ENCODE data around the gene ATP8B4. TPM values are rescaled to one million over a fixed set of nuclear protein-coding genes. Genes with fewer than 3 reads are reported as not detected.

The ATP8B4 gene
- total RNA-seq, 1 donor from 2014 or later: 9.4 TPM

- Histone ChIP-seq H3K4me3 (no peak overlapping the region), H3K4me1 (no peaks in the 10 kb centered on the region), H3K36me3 (no peaks in the 10 kb centered on the region), H3K27ac (no peak overlapping the region), H3K27me3 (no peaks in the 10 kb centered on the region), H3K9me3 (no peaks in the 10 kb centered on the region)
- ATAC-seq: no peak
- intact Hi-C loops (cut with DNase I): no loop called here
- TF ChIP-seq CTCF (IDR thresholded peaks at IDR 0.05): no peak
- no peak for DNase-seq
Measured at GRCh38 chr15:50046867-50047266, 72.2 kb downstream of the ATP8B4 start.

- Histone ChIP-seq H3K9me3 (no peaks in the 10 kb centered on the region), H3K36me3 (no peaks in the 10 kb centered on the region), H3K4me1 (no peaks in the 10 kb centered on the region), H3K27me3 (no peaks in the 10 kb centered on the region), H3K27ac (no peak overlapping the region), H3K4me3 (no peak overlapping the region)
- ATAC-seq (no peak), DNase-seq (no peak)
- no peak for TF ChIP-seq CTCF (IDR thresholded peaks at IDR 0.05)
- intact Hi-C loops (cut with DNase I): no loop called here
Measured at GRCh38 chr15:50046159-50046558, 72.9 kb downstream of the ATP8B4 start.

- intact Hi-C loops (cut with DNase I): no loop called here
- Histone ChIP-seq H3K4me1 (no peaks in the 10 kb centered on the region), H3K9me3 (no peaks in the 10 kb centered on the region), H3K27ac (no peak overlapping the region), H3K36me3 (no peaks in the 10 kb centered on the region), H3K4me3 (no peak overlapping the region), H3K27me3 (no peaks in the 10 kb centered on the region)
- DNase-seq: no peak
- no peak for TF ChIP-seq CTCF (IDR thresholded peaks at IDR 0.05)
- ATAC-seq: no peak
Measured at GRCh38 chr15:50044904-50045303, 74.1 kb downstream of the ATP8B4 start.

GRCh38 chr15:50044406-50044805 is 74.6 kb downstream of the ATP8B4 start:
- no peak overlapping the region for H3K27ac ChIP-seq
- TF ChIP-seq CTCF (IDR thresholded peaks at IDR 0.05): no peak
- no peaks in the 10 kb centered on the region for H3K27me3 ChIP-seq
- no peaks in the 10 kb centered on the region for H3K9me3 ChIP-seq
- H3K36me3 ChIP-seq: no peaks in the 10 kb centered on the region
- intact Hi-C loops (cut with DNase I): no loop called here
- DNase-seq (no peak), ATAC-seq (no peak)
- no peaks in the 10 kb centered on the region for H3K4me1 ChIP-seq
- H3K4me3 ChIP-seq: no peak overlapping the region

- H3K27ac ChIP-seq: no peak overlapping the region
- no peaks in the 10 kb centered on the region for H3K27me3 ChIP-seq
- H3K9me3 ChIP-seq: no peaks in the 10 kb centered on the region
- DNase-seq (no peak), ATAC-seq (no peak)
- no peak for TF ChIP-seq CTCF (IDR thresholded peaks at IDR 0.05)
- no peaks in the 10 kb centered on the region for H3K36me3 ChIP-seq
- H3K4me3 ChIP-seq: no peak overlapping the region
- intact Hi-C loops (cut with DNase I): no loop called here
- H3K4me1 ChIP-seq: no peaks in the 10 kb centered on the region
Measured at GRCh38 chr15:50042775-50043174, 76.3 kb downstream of the ATP8B4 start.

GRCh38 chr15:50030456-50030855 is 88.6 kb downstream of the ATP8B4 start:
- no peak for TF ChIP-seq CTCF (IDR thresholded peaks at IDR 0.05)
- no peaks in the 10 kb centered on the region for H3K27me3 ChIP-seq
- ATAC-seq: no peak
- H3K4me1 ChIP-seq: no peaks in the 10 kb centered on the region
- no peaks in the 10 kb centered on the region for H3K9me3 ChIP-seq
- no peak overlapping the region for H3K27ac ChIP-seq
- intact Hi-C loops (cut with DNase I): no loop called here
- H3K4me3 ChIP-seq: no peak overlapping the region
- DNase-seq: no peak
- H3K36me3 ChIP-seq: no peaks in the 10 kb centered on the region

Measured in upper lobe of right lung (tissue), 1 donor.